Cardiac muscle cell (in vitro differentiated cells and primary cell): ENCODE results near the gene RASSF5. TPM values are rescaled to one million over a fixed set of nuclear protein-coding genes. Genes with fewer than 3 reads are reported as not detected.
A peak's percentile ranks its signal among the peaks of the same experiment; 100 is the strongest.
"Not testable (repeated sequence)": the region's sequence is repeated elsewhere in the genome, so short reads cannot be mapped to it uniquely, and the experiment has no call there.

Experiments used
- DNase-seq, 2 donors: peaks; one replicate each; pipeline versions ENCODE4 v3.0.0 to v3.0.0-alpha.2; 2010 to 2017; ENCODE audit warnings: low read depth in 1 of 2, low spot score in 1 of 2
- H3K27ac ChIP-seq: fragments of 200-600 bp; sonication (generic); 2 replicates; pipeline ENCODE4 v1.5.1; 2016
- H3K27me3 ChIP-seq: fragments of 200-600 bp; sonication (generic); 2 replicates; pipeline ENCODE4 v1.6.0; 2016; ENCODE audit warnings: control low read depth
- H3K36me3 ChIP-seq: fragments of 200-600 bp; sonication (generic); 2 replicates; pipeline ENCODE4 v1.5.1; 2016; ENCODE audit warnings: control low read depth
- H3K4me1 ChIP-seq: fragments of 200-600 bp; sonication (generic); 2 replicates; pipeline ENCODE4 v1.8.1; 2017; ENCODE audit warnings: low read depth, mild to moderate bottlenecking, mixed run types
- H3K4me3 ChIP-seq: fragments of 200-600 bp; sonication (generic); 2 replicates; pipeline ENCODE4 v1.5.1; 2016; ENCODE audit warnings: mild to moderate bottlenecking
- H3K9me3 ChIP-seq: fragments of 200-600 bp; sonication (generic); 2 replicates; pipeline ENCODE4 v1.5.1; 2017; ENCODE audit warnings: low read depth, mild to moderate bottlenecking, control low read depth
- polyA plus RNA-seq: library from polyadenylated mRNA; unstranded; fragments of >200 nt; fragmentation: Nextera tagmentation; extraction: Ambion mirVana; gene quantifications from 2 replicates; pipeline ENCODE4 v1.2.1, GENCODE V29; 2016
- total RNA-seq: library from RNA; depleted of rRNA; stranded (reverse); fragments of >200 nt; gene quantifications from 2 replicates; pipeline ENCODE4 v1.2.3, GENCODE V29; 2016
- TF ChIP-seq, protein P1 (sequence below): IDR thresholded peaks from 2 replicates; pipeline ENCODE4 v1.5.1; 2012; ENCODE audit warnings: low read depth, mild to moderate bottlenecking, low read length

Gene RASSF5
- total and polyA plus RNA-seq, 2 experiments from 2014 or later, result 40.9 to 50.7 TPM

DNA sequence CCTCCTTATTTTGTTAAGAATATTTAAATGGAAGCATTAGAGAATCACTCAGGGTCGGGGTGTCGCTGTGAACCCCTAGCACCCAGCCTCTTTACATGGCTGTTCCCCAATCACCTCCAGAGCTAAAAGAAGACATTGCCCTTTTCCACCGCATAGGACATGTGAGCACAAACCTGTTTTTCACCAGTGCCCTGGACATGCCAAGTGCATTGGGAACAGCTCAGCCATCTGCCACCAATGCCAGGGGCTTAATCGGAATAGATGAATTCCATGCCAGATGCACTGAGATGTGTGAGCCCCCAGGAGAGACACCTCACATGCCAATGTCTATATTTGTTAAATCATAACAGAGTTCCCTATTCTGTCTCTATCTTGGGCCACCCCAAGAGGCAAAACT is 71.6 kb downstream of the RASSF5 start:
- Histone ChIP-seq H3K4me1 (peaks cover 24% of the 10 kb centered on the region), H3K4me3 (no peak overlapping the region), H3K9me3 (no peaks in the 10 kb centered on the region), H3K27ac (no peak overlapping the region), H3K36me3 (no peaks in the 10 kb centered on the region), H3K27me3 (no peaks in the 10 kb centered on the region)
- TF ChIP-seq, protein P1, sequence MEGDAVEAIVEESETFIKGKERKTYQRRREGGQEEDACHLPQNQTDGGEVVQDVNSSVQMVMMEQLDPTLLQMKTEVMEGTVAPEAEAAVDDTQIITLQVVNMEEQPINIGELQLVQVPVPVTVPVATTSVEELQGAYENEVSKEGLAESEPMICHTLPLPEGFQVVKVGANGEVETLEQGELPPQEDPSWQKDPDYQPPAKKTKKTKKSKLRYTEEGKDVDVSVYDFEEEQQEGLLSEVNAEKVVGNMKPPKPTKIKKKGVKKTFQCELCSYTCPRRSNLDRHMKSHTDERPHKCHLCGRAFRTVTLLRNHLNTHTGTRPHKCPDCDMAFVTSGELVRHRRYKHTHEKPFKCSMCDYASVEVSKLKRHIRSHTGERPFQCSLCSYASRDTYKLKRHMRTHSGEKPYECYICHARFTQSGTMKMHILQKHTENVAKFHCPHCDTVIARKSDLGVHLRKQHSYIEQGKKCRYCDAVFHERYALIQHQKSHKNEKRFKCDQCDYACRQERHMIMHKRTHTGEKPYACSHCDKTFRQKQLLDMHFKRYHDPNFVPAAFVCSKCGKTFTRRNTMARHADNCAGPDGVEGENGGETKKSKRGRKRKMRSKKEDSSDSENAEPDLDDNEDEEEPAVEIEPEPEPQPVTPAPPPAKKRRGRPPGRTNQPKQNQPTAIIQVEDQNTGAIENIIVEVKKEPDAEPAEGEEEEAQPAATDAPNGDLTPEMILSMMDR, result no peak
- no peak for DNase-seq

DNA sequence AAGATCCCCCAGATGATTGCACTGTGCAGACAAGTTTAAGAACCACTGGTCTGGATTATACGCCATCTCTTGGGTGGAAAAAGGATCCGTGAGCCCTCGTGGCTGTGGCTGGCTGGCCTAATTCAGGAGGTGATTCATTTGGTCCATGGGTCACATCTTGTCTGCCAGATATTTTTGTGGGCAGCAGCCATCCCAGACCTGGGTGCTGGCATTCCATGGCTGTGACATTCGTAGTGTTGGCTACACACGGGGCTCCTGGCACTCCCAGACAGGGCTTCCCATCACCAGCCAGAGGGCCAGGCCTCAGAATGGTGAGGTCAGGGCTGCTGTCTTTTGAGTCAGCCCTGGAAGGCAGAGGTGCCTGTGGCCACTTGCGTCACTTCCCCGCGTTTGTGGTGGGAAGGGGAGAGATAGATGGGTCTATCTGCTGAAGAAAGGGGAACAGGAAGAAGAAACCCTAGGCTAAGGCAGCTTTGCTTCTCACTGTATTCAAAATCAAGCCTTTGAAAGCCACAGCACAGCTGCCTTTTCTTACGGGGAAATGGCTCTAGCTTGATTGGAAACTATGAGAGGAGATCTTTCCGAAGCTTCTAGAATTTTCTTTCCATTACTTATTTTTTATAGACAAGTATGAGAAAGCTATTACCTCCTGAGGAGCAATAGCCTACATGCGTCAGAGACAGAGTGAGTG is 72.6 kb downstream of the RASSF5 start:
- no peaks in the 10 kb centered on the region for H3K9me3 ChIP-seq
- no peaks in the 10 kb centered on the region for H3K27me3 ChIP-seq
- no peak overlapping the region for H3K27ac ChIP-seq
- no peak overlapping the region for H3K4me3 ChIP-seq
- peaks cover 8% of the 10 kb centered on the region for H3K36me3 ChIP-seq
- peak in 1 of 2 donors; percentile 35 for DNase-seq
- H3K4me1 ChIP-seq, result peaks cover 18% of the 10 kb centered on the region
- TF ChIP-seq, protein P1, result no peak

DNA sequence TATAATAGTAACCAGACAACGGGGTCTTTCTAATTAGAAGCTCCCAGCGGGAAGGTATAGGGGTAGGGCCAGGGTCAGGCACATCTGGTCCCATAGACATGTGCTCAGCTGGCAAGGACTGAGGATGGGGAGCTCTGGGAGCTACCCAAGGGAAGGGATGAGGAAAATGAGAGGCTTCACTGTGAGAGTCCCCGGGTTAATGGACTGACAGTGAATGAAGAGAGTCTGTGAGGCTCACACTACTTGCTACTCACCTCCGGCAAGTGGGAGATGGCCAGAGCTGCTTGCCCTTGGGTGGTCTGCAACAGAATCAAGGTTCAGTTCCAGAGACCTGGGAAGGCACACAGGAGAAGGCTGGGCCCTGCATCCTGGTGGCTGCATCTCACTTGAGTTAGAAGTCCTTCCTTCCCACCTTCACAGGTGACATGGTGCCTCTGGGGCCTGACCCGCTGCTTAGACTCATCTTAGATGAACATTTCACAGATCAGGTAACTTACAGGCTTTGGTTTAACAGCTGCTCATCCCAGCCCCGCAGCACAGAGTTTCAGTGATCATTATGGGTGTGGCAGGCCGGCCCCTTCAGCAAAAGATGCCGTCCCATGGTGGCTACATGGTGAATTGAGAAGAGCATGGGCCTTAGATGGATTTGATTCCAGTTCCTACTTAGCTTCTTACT is 73.2 kb downstream of the RASSF5 start:
- Histone ChIP-seq H3K4me3 (no peak overlapping the region), H3K4me1 (peaks cover 11% of the 10 kb centered on the region), H3K36me3 (peaks cover 15% of the 10 kb centered on the region), H3K27me3 (no peaks in the 10 kb centered on the region), H3K27ac (no peak overlapping the region), H3K9me3 (no peaks in the 10 kb centered on the region)
- DNase-seq, result no peak
- TF ChIP-seq, protein P1, result no peak

DNA sequence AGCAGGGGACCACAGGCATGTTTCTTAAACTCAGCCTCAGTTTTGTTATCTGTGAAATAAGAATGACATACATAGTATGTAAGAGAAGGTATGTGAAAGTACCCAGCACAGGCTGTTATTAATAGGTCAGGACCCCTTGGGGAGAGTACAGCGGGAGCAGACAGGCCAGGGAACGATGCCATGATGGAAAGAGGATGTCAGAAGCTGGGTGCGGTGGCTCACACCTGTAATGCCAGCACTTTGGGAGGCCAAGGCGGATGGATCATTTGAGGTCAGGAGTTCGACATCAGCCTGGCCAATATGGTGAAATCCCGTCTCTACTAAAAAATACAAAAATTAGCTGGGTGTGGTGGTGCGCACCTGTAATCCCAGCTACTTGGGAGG is 73.8 kb downstream of the RASSF5 start:
- DNase-seq, H3K9me3 ChIP-seq, H3K27ac ChIP-seq, H3K4me3 ChIP-seq, H3K27me3 ChIP-seq, H3K4me1 ChIP-seq: not testable (repeated sequence)
- peaks cover 20% of the 10 kb centered on the region for H3K36me3 ChIP-seq

DNA sequence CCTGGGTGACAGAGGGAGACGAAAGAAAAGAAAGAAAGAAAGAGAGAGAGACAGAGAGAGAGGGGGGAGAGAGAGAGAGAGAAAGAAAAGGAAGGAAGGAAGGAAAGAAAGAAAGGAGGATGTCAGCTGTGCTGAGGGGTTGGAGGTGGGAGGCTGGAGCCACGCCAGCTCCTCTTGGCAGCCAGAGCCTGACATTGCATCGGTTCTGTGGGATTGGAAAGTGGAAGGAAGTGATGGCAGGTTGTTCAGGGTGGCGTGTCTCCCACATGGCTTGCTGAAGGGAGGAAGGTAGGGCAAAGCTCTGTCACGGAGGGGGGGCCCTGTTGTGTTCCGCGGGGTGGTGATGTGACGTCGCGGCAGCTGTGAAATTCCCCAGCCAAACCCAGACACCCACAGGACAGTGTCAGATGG is 74.2 kb downstream of the RASSF5 start:
- peaks cover 20% of the 10 kb centered on the region for H3K36me3 ChIP-seq
- TF ChIP-seq, protein P1, result no peak
- H3K27ac ChIP-seq, result no peak overlapping the region
- H3K9me3 ChIP-seq, result no peaks in the 10 kb centered on the region
- H3K4me3 ChIP-seq, result no peak overlapping the region
- DNase-seq, result peak in 1 of 2 donors; percentile 38
- H3K27me3 ChIP-seq, result no peaks in the 10 kb centered on the region
- peaks cover 3% of the 10 kb centered on the region for H3K4me1 ChIP-seq

DNA sequence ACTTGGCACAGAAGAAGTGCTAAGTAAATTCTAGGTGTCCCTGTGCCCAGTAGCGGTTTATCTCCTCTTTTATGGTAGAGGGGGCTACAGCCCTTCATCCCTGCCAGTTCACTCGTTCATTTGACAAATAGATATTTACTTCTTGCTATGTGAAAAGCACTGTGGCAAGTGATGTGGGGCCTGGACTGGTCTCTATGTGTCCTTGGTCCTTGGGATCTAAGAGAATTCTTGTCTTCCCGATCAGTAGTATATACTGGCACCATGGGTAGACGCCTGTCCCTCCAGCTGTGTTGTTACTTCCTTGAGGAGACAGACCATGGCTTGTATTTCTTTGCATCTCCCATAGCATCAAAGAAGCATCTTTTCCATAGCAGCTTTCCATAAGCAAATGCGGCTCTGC is 75.2 kb downstream of the RASSF5 start:
- no peak for DNase-seq
- Histone ChIP-seq H3K4me3 (no peak overlapping the region), H3K4me1 (peaks cover 3% of the 10 kb centered on the region), H3K36me3 (peaks cover 28% of the 10 kb centered on the region), H3K27ac (no peak overlapping the region), H3K27me3 (no peaks in the 10 kb centered on the region), H3K9me3 (no peaks in the 10 kb centered on the region)
- TF ChIP-seq, protein P1, result no peak
